ENCODE results near the gene ACAD11.

The ACAD11 gene, protein sequence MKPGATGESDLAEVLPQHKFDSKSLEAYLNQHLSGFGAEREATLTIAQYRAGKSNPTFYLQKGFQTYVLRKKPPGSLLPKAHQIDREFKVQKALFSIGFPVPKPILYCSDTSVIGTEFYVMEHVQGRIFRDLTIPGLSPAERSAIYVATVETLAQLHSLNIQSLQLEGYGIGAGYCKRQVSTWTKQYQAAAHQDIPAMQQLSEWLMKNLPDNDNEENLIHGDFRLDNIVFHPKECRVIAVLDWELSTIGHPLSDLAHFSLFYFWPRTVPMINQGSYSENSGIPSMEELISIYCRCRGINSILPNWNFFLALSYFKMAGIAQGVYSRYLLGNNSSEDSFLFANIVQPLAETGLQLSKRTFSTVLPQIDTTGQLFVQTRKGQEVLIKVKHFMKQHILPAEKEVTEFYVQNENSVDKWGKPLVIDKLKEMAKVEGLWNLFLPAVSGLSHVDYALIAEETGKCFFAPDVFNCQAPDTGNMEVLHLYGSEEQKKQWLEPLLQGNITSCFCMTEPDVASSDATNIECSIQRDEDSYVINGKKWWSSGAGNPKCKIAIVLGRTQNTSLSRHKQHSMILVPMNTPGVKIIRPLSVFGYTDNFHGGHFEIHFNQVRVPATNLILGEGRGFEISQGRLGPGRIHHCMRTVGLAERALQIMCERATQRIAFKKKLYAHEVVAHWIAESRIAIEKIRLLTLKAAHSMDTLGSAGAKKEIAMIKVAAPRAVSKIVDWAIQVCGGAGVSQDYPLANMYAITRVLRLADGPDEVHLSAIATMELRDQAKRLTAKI

DNA sequence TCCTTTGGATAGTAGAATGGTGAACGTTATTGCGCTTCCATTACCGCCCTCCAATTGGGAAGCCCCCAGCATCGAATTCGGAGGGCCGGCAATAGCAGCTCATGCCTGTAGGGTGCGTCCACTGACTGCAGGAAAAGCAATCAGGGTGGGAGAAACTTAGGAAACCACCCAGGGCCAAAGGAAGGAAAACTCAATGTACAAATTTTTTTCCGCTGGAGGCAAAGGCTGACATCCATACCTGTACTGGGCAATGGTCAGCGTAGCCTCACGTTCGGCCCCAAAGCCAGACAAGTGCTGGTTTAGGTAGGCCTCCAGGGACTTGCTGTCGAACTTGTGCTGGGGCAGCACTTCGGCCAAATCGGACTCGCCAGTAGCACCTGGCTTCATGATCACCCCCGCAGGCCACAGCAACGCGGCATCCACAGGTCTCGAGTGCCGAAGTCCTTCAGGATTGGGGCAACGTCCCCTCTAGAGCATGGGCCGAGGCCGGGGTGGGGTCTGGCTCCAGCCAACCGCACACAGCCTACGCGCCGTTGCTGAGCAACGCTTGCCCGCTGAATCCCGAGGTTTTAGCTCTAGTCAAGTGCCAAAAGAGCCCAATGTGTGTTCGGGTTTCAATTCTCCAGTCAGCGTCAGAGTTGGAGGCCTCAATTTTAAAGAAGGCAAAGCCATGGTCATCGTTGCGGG is at the start of gene ACAD11:
Gene ACAD11, minus strand, starts transcription at position 445 of the 687 bp plus-strand sequence. Its CDS starts 58 bp downstream, at position 387.
- peak; percentile 90 for DNase-seq

DNA sequence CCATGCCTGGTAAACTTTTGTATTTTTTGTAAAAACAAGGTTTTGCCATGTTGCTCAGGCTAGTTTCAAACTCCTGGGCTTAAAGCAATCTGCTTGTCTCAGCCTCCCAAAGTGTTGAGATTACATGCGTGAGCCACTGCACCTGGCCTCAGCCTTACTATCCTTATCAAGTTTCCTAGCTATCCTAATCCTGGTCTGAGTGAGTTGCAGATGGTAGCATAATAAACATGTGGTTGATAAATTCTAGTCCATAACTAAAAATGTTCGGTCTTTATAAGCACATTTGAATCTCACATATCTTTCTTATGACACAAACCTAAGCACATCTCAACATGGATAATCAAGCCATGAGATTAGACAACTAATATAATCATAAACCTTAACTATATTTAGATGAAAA is 44.1 kb upstream of the ACAD11 start:
- no peak for DNase-seq

DNA sequence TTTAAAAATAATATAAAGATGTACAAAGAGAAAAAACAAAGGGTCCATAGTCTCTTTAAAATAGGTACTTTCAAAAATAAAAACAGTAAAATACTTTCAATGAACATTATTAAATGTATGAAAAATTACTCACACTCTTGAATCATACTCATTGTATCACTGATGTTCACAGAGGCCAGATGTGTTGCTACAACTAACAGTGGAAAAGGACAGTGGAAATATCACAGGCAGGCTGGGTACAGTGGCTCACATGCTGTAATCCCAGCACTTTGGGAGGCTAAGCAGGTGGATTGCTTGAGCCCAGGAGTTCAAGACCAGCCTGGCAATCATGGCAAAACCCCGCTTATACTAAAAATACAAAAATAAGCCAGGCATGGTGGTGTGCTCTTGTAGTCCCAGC is 35.8 kb upstream of the ACAD11 start:
- DNase-seq: no peak

DNA sequence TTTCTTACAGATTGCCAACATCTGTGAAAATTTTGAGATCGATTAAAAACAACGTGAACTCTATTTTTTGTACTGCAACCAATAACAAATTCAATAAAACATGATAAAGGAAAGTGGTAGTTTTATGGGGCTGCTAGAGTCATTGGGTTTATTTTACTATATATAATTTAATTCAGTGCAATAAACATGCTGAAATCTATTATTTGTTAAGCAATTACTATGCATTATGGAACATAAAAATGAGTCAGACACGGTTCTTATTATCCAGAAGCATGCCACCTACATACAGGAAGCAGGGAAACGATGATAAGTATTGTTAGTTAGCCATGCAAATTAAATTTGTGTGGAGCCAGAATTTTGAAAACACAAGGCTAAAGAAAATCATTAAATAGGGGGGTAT is 35.4 kb upstream of the ACAD11 start:
- no peak for DNase-seq

- no peak for DNase-seq
Observed at GRCh38 chr3:132690040-132690439, 30.4 kb upstream of the ACAD11 start.

DNA sequence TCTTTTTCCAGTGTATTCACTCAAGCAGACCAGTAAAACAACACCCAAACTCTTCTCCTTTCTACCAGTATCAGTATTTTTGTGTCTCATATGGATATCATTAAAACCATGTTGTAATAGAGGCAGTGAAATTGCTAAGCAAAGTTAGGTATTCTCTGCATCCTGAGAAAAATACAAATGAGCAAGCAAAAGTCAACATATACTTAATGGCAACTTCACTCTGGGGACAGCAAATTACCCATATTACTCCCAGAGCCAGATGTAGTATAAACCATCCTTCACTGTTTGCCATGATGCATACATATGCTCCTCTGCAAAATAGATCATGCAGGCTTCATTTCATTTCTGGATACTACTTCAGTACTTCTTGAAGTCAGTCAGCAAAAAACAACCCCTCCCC is 22.6 kb upstream of the ACAD11 start:
- no peak for DNase-seq

DNA sequence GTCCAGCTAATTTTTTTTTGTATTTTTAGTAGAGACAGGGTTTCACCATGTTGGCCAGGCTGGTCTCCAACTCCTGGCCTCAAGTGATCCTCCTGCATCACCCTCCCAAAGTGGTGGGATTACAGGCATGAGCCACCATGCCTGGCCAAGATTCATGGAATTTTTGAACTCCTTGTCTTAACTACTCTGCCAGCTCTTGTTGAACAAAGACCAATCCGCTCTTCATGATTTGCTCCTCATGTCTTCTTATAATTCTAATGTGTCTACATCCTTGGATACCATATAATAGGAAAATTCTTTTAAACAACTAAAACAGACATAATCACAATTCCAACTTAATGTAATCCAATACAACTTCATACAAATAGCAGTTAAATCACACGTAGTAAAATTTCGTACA is 21.8 kb upstream of the ACAD11 start:
- DNase-seq: no peak

DNA sequence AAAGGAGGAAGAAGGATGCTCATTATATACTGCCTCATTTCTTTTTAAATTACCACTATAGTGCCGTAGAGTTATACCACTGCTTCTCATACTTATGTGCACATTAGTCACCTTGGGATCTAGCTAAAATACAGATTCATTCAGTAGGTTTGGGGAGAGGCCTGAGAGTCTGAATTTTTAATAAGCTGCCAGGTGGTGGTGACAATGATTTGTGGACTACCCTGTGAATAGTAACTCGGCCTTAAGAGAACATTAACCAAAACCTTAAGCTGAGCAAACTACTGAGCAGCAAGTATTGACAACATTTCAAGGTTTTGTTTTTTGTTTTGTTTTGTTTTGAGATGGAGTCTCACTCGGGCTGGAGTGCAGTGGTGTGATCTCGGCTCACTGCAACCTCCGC is 20.3 kb upstream of the ACAD11 start:
- no peak for DNase-seq

GRCh38 chr3:132675408-132675807 is 15.8 kb upstream of the ACAD11 start:
- no peak for DNase-seq

- no peak for DNase-seq
Observed at GRCh38 chr3:132669256-132669777, 9.7 kb upstream of the ACAD11 start.

GRCh38 chr3:132665230-132665745 is 5.7 kb upstream of the ACAD11 start:
- DNase-seq: no peak

GRCh38 chr3:132662212-132662611 is 2.6 kb upstream of the ACAD11 start:
- DNase-seq: no peak

DNA sequence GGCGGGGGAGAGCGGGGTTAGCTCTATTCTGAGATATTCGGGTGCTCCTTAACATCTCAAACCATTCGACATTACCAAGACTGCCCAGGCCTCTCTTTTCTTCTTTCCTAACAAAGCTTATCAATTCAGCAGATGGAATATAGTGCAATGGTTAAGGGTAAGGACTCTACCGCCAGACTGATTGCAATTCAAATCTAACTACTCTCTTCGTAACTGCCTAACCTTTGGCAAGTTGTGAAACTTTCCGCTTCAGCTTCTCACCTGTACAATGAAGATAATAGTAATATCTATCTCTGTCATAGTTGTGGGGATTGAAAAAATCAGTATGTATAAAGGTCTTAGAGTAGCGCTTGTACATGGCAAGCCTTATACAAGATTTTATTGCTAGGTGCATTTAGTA is 1.5 kb upstream of the ACAD11 start:
- DNase-seq: no peak

GRCh38 chr3:132660811-132661070 is 1.1 kb upstream of the ACAD11 start:
- DNase-seq: peak; percentile 51

GRCh38 chr3:132660052-132660810 is 622 bp upstream of the ACAD11 start, which contains the start of gene UBA5:
UBA5 (plus strand) TSS chr3:132660329; CDS start chr3:132660538, 209 bp downstream.
- DNase-seq: peak; percentile 60

DNA sequence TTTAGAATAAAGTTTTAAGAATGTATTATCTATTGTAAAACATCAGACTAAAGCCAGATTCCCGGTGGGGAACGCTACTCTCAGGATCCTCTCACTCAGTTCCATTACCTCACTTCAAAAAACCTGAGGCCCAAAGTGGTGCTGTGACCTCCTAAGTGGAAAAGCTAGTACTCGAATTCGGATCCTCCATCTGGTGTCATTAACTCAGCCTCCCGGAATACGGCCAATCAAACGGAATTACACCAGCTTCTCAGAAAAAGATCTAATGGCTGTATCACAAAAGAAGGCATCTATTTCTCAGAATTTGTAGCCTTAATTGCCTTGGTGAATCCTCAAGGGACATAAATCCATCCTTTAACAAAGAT is 627 bp downstream of the ACAD11 start:
- peak; percentile 90 for DNase-seq

DNA sequence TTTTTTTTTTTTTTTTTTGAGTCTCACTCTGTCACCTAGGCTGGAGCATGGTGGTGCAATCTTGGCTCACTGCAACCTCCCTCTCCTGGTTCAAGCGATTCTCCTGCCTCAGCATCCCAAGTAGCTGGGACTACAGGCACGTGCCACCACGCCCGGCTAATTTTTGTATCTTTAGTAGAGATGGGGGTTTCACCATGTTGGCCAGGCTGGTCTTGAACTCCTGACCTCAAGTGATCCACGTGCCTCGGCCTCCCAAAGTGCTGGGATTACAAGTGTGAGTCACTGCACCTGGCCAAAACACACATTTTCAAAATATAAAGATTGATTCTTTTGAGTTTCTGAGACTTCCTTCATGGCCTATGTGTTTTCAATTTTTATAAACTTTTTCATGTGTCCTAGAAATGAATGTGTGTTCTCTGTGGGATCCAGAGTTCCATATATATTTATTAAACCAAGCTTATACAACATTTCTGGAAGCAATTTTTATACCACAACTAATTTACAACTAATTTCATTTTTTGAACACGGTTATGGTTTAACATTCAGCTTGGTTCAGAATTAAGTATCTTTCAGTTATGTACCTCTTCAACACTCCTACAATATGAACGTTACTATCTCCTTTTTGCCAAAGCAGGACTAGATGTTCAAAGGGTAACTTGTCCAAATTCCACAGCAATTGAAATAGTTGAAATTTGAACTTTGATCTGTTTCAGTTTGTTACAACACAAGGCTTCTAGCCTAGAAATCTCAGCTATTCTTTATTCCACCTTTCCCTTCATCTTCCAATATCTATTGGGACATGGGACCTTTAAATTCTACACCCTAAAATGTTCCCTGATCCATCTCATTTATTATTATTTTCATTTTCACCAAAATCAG is 1.5 kb downstream of the ACAD11 start:
- no peak for DNase-seq

GRCh38 chr3:132655471-132655870 is 4.1 kb downstream of the ACAD11 start:
- DNase-seq: no peak

- no peak for DNase-seq
Observed at GRCh38 chr3:132654721-132655120, 4.9 kb downstream of the ACAD11 start.

DNA sequence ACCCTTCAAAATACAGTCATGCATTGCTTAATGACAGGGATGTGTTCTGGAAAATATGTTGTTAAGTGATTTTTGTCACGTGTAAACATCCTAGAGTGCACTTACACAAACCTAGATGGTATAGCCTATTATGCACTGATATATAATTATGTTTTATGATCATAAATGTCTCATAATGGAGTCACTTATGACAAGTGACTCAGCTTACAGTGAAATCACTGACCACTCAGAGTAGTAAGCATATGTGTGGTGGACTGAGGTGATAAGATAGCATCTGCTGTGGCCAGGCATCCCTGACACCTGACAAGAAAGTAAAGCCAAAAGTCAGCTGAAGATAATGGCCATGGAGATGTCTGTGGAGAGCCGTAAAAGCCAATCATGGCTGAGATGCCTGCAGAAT is 5.4 kb downstream of the ACAD11 start:
- no peak for DNase-seq

DNA sequence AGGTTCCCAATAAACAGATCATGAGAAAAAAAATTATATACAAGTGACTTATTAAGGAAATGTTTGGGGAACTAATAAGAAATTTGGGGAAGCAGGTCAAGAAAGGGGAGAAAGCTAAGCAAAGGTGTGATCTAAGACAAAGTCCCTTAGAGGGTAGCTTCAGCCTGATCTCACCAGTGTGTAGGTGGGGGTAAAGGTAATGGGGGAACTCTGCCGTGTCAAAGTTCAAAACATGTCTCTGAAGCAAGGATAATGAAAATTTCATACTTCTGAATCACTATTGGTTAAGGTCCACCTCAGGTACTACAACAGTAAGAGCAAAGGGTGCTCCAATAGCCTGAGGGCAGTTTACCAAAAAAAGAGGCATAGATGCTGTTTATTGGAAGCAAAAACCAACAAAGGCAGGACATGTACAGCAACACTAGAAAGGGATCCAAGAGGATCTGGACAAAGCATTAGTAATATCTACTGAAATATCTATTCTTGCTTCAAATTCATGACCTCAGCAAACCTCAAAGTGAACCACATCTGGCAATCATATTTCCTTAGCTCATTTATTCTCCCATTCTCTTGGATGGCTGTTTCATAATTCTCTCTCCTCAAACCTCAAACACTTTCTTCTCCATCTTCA is 6.9 kb downstream of the ACAD11 start:
- no peak for DNase-seq
